ENCODE data around the gene DNAH10. TPM values are rescaled to one million over a fixed set of nuclear protein-coding genes. Genes with fewer than 3 reads are reported as not detected.

The DNAH10 gene
- total RNA-seq, 3 donors from 2014 or later: 0.14 to 0.24 (median 0.20) TPM

GRCh38 chr12:123732251-123732650 is 29.9 kb upstream of the DNAH10 start:
- H3K36me3 Mint-ChIP-seq (ENCODE audit: insufficient read depth): peaks cover 65% of the 10 kb centered on the region
- H3K4me1 Mint-ChIP-seq (ENCODE audit: low read depth): peaks cover 9% of the 10 kb centered on the region

DNA sequence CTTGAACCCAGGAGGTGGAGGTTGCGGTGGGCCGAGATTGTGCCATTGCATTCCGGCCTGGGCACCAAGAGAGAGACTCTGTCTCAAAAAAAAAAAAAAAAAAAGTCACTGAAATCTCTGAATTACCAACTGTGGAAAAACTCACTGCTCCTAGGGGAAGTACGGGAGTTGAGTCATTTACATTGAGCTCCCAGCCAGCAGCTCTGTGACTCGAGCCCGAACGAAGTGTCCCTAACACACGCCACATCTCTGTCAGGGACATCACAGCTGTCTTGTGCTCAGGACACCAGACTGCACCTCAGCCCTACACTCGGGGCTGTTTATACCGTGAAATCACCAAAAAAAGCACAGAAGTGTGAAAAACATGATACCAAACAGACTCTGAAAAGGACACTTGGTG is 28.9 kb upstream of the DNAH10 start:
- ATAC-seq: no peak
- Mint-ChIP-seq H3K27me3 (ENCODE audit: low read depth) (no peaks in the 10 kb centered on the region), H3K4me3 (no peak overlapping the region), H3K36me3 (ENCODE audit: insufficient read depth) (peaks cover 71% of the 10 kb centered on the region), H3K4me1 (ENCODE audit: low read depth) (peaks cover 10% of the 10 kb centered on the region), H3K9me3 (no peaks in the 10 kb centered on the region)
- DNase-seq: no peak

More at GRCh38 chr12:123732251-123732650, 29.9 kb upstream of the DNAH10 start:
- Mint-ChIP-seq H3K27me3 (ENCODE audit: low read depth) (no peaks in the 10 kb centered on the region), H3K4me3 (no peak overlapping the region), H3K9me3 (no peaks in the 10 kb centered on the region)
- DNase-seq (no peak), ATAC-seq (no peak)

- no peaks in the 10 kb centered on the region for H3K27me3 Mint-ChIP-seq (ENCODE audit: low read depth)
- no peaks in the 10 kb centered on the region for H3K9me3 Mint-ChIP-seq
- peaks cover 10% of the 10 kb centered on the region for H3K4me1 Mint-ChIP-seq (ENCODE audit: low read depth)
- H3K4me3 Mint-ChIP-seq: no peak overlapping the region
- DNase-seq (no peak), ATAC-seq (no peak)
- peaks cover 70% of the 10 kb centered on the region for H3K36me3 Mint-ChIP-seq (ENCODE audit: insufficient read depth)
These were observed 27.8 kb upstream of the DNAH10 start for GRCh38 chr12:123734268-123734667.

DNA sequence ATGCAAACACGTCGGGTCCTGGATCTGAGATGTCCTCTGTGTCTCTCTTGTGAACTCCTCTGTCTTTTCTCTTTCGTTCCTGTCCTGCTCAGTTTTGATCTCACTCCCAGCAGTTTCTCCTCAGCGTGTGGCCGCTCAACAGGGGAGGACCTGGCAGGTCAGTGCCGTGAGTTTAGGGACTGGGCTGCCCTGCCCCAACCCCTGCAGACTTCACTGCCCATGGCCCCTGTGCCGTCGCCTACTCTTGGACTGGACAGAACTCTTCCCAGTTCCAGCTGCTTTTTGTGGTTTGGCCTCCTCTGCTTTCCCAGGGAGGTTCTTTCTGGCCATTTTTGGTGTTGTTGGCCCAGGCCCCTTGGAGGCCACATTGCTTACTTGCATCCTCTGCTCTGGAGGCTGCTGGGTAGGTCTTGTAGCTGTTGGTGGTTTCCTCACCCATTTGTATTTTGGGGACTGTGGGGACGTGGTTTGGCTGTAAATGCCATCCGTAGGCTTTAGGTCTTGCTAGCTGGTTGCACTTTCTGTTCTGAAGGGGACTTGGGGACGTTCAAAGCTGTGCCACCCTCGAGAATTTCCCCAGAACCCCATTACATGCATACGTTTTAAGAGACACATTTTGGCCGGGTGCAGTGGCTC is 20.0 kb upstream of the DNAH10 start:
- Mint-ChIP-seq H3K36me3 (ENCODE audit: insufficient read depth) (peaks cover 56% of the 10 kb centered on the region), H3K4me3 (no peak overlapping the region), H3K4me1 (ENCODE audit: low read depth) (peaks cover 18% of the 10 kb centered on the region), H3K9me3 (no peaks in the 10 kb centered on the region), H3K27me3 (ENCODE audit: low read depth) (no peaks in the 10 kb centered on the region)
- DNase-seq: no peak
- peak; percentile 46 to 65 for ATAC-seq

DNA sequence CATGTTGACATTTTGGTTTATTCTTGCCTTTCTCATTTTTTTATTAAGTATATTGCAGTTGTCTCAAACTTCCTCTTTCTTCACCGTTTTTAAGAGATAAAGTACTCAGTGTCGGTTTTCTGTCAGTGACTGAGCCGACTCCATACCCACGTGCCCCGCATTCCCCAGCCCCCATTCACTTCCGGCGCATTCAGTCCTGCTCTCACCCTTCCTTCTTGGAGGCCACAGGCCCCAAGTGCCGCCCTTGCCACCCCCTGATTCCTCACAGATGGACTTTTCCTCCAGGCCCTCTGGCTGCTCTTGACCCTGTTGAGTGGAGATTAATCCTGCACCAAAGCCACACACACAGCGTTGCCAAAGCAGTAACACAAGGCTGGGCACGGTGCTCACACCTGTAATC is 19.1 kb upstream of the DNAH10 start:
- Mint-ChIP-seq H3K9me3 (no peaks in the 10 kb centered on the region), H3K4me1 (ENCODE audit: low read depth) (peaks cover 20% of the 10 kb centered on the region), H3K4me3 (no peak overlapping the region), H3K27me3 (ENCODE audit: low read depth) (no peaks in the 10 kb centered on the region), H3K36me3 (ENCODE audit: insufficient read depth) (peaks cover 58% of the 10 kb centered on the region)
- ATAC-seq (no peak), DNase-seq (no peak)

- no peak for DNase-seq
- H3K27me3 Mint-ChIP-seq (ENCODE audit: low read depth): no peaks in the 10 kb centered on the region
These were observed 17.3 kb upstream of the DNAH10 start for GRCh38 chr12:123744836-123745235.

DNA sequence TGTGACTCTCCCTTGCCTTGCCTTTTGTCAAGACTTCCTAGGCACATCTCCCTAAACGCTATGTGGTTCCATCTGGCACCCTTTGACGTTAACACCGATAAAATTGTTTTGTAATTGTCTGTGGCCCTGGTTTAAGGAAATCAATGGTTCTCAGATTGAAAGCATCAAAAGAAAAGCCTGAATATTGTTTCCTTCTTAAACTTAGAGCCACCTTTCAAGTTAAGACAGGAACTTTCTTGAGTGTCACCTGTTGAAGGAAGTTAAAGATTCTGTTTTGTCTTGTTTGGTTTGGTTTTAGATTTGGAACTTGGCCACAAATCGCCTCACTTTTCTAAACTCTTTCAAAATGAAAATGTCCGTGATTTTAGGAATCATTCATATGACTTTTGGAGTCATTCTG is 14.8 kb upstream of the DNAH10 start:
- Mint-ChIP-seq H3K9me3 (no peaks in the 10 kb centered on the region), H3K36me3 (ENCODE audit: insufficient read depth) (peaks cover 49% of the 10 kb centered on the region), H3K4me1 (ENCODE audit: low read depth) (peaks cover 13% of the 10 kb centered on the region), H3K27me3 (ENCODE audit: low read depth) (no peaks in the 10 kb centered on the region), H3K4me3 (no peak overlapping the region)
- no peak for DNase-seq
- no peak for ATAC-seq

More at GRCh38 chr12:123744836-123745235, 17.3 kb upstream of the DNAH10 start:
- H3K4me3 Mint-ChIP-seq: no peak overlapping the region
- ATAC-seq: no peak
- H3K36me3 Mint-ChIP-seq (ENCODE audit: insufficient read depth): peaks cover 55% of the 10 kb centered on the region
- H3K9me3 Mint-ChIP-seq: no peaks in the 10 kb centered on the region
- H3K4me1 Mint-ChIP-seq (ENCODE audit: low read depth): peaks cover 19% of the 10 kb centered on the region

GRCh38 chr12:123748161-123748560 is 13.9 kb upstream of the DNAH10 start:
- ATAC-seq (no peak), DNase-seq (no peak)
- Mint-ChIP-seq H3K9me3 (no peaks in the 10 kb centered on the region), H3K27me3 (ENCODE audit: low read depth) (no peaks in the 10 kb centered on the region), H3K36me3 (ENCODE audit: insufficient read depth) (peaks cover 46% of the 10 kb centered on the region), H3K4me3 (no peak overlapping the region), H3K4me1 (ENCODE audit: low read depth) (peaks cover 6% of the 10 kb centered on the region)

DNA sequence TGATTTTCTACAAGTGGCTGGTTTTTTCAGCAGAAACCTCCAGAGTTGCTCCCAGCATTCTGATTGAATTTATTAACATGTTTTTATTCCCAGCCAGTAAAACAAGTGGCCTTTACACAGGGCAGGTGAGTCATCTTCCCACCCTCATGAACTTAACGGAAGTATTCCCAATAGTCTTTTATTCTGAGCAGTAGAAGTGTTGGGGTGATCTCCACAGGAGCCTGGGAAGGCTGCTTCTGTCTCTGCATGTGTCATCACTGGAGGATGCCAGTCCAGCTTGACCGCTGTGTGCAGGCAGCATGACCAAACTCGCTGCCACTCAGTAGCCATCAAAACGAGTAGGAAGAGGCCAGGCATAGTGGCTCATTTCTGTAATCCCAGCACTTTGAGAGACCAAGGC is 13.4 kb upstream of the DNAH10 start:
- Mint-ChIP-seq H3K9me3 (no peaks in the 10 kb centered on the region), H3K36me3 (ENCODE audit: insufficient read depth) (peaks cover 43% of the 10 kb centered on the region)

DNA sequence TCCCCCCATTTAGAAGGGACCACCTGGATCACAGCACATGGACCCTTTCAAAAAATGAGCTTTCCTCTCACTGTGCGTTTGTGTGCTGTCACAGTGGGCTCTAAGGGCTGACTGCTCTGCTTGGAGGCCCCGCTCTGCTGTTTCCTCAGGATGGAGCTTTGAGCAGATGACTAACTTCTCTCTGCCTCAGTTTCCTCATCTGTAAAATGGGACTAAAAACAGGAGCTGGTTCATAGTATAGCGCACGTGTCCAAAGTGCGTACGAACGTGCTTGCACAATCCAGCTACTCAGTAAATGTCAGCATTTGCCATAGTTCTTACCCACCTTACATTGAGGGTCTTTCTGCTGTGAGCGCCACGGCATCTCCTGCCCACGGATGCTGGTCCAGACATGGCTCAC is 12.7 kb upstream of the DNAH10 start:
- DNase-seq (no peak), ATAC-seq (no peak)
- H3K27me3 Mint-ChIP-seq (ENCODE audit: low read depth): no peaks in the 10 kb centered on the region
- H3K36me3 Mint-ChIP-seq (ENCODE audit: insufficient read depth): peaks cover 42% of the 10 kb centered on the region
- H3K4me1 Mint-ChIP-seq (ENCODE audit: low read depth): peaks cover 4% of the 10 kb centered on the region
- H3K9me3 Mint-ChIP-seq: no peaks in the 10 kb centered on the region
- H3K4me3 Mint-ChIP-seq: no peak overlapping the region

More for the DNA sequence above, 13.4 kb upstream of the DNAH10 start:
- ATAC-seq (no peak), DNase-seq (no peak)
- H3K4me3 Mint-ChIP-seq: no peak overlapping the region
- no peaks in the 10 kb centered on the region for H3K27me3 Mint-ChIP-seq (ENCODE audit: low read depth)
- H3K4me1 Mint-ChIP-seq (ENCODE audit: low read depth): peaks cover 4% of the 10 kb centered on the region

DNA sequence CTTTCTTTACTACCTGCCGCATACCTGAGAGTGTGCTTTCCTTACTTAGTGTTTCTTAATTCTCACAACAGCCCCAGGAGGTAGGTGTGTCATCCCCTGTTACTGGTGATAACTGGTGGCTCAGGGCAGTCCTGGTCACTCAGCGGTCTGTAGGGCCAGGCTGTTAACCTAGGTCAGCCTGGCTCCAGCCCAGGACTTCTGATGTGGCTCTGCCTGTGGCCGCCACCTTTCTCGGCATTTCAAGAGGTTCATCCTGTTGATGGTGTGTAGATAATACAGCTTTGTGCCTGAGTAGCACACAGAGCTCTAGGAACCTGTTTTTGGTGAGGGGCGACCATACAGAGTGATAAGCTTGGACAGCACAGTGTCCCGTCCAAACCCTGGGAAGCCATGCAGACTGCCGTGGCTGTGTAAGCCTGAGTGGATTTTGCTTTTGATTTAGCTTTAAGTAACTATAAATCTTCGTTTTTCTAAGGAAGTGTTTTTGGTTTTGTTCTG is 11.9 kb upstream of the DNAH10 start:
- Mint-ChIP-seq H3K4me3 (no peak overlapping the region), H3K9me3 (no peaks in the 10 kb centered on the region), H3K27me3 (ENCODE audit: low read depth) (no peaks in the 10 kb centered on the region), H3K36me3 (ENCODE audit: insufficient read depth) (peaks cover 46% of the 10 kb centered on the region), H3K4me1 (ENCODE audit: low read depth) (peaks cover 4% of the 10 kb centered on the region)
- DNase-seq: no peak
- ATAC-seq: no peak

GRCh38 chr12:123752046-123752445 is 10.1 kb upstream of the DNAH10 start:
- DNase-seq (no peak), ATAC-seq (no peak)
- no peaks in the 10 kb centered on the region for H3K27me3 Mint-ChIP-seq (ENCODE audit: low read depth)
- no peaks in the 10 kb centered on the region for H3K9me3 Mint-ChIP-seq
- no peak overlapping the region for H3K4me3 Mint-ChIP-seq
- peaks cover 40% of the 10 kb centered on the region for H3K36me3 Mint-ChIP-seq (ENCODE audit: insufficient read depth)
- H3K4me1 Mint-ChIP-seq (ENCODE audit: low read depth): peaks cover 3% of the 10 kb centered on the region

- ATAC-seq: no peak
- H3K36me3 Mint-ChIP-seq (ENCODE audit: insufficient read depth): peaks cover 35% of the 10 kb centered on the region
- no peaks in the 10 kb centered on the region for H3K9me3 Mint-ChIP-seq
- no peak overlapping the region for H3K4me3 Mint-ChIP-seq
- H3K27me3 Mint-ChIP-seq (ENCODE audit: low read depth): no peaks in the 10 kb centered on the region
- no peaks in the 10 kb centered on the region for H3K4me1 Mint-ChIP-seq (ENCODE audit: low read depth)
- DNase-seq: no peak
These were observed 7.9 kb upstream of the DNAH10 start for GRCh38 chr12:123754041-123754772.

DNA sequence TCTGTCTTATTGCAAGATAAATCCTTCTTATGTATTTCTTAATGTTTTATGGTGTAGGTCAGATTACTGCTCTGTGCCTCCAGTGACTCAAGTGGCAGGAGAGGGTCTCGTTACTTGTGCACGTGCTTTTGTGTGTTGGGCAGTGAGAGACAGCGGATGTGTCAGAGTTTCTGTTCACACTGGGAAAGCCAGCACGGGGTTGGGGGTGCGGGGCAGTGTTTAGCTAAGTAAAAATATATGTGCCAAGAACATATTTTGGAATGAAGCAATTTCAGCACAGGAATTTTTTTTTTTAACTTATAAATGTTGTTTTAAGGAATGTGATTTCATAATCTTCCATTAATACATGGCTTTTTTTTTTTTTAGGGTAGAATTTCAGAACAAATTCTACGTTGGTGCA is 4.5 kb upstream of the DNAH10 start:
- Mint-ChIP-seq H3K36me3 (ENCODE audit: insufficient read depth) (peaks cover 26% of the 10 kb centered on the region), H3K4me3 (no peak overlapping the region), H3K27me3 (ENCODE audit: low read depth) (no peaks in the 10 kb centered on the region), H3K4me1 (ENCODE audit: low read depth) (peaks cover 5% of the 10 kb centered on the region), H3K9me3 (no peaks in the 10 kb centered on the region)
- ATAC-seq: no peak
- DNase-seq: no peak

Measured in activated T-cell treated with anti-CD3 and anti-CD28 coated beads, Interleukin-2, amount 50 U/mL, for 4 hours (primary cell).